ENCODE measurements around the gene BLTP2. TPM values are rescaled to one million over a fixed set of nuclear protein-coding genes. Genes with fewer than 3 reads are reported as not detected.
A peak's percentile ranks its signal among the peaks of the same experiment; 100 is the strongest.

BLTP2 gene
- total and polyA plus RNA-seq, 10 of the 15 experiments (the other 5 are each of a cell fraction or from before 2014, with no cell fraction given), result 14.2 to 151 (median 78.1) TPM

GRCh38 chr17:28657756-28658155 is 12.8 kb upstream of the BLTP2 start (continued):
- TF ChIP-seq BCL11A (IDR thresholded peaks at IDR 0.05; ENCODE audit: low read depth, low read length) (no peak), SP1 (IDR thresholded peaks at IDR 0.05; ENCODE audit: low read depth, low read length) (no peak), ZNF217 (IDR thresholded peaks at IDR 0.05) (no peak)

DNA sequence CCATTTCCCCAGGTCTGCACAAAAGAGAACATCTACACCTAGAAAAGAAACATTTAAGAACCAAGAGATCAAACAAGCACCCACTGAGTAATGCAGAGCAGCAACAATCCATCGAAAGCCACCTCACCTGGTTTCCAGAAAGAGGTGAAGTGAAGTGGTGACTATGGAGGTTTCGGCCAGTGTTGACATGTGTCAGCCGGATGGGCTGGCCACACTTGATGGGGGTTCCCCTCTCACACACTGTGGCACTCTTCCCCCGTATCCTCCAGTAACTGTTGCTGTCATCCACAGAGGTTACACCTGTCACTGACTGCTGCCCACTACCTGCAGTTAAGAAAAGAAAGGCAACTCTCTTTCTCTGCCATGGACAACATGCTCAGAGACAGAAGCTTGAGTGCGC is 10.2 kb upstream of the BLTP2 start:
- Histone ChIP-seq H3K27me3 (replicated peaks in 1 of 2; ENCODE audit: control insufficient read depth in 2 of 2, insufficient read depth in 2 of 2, low read length in 1 of 2) (no peaks in the 10 kb centered on the region), H3K79me2 (ENCODE audit: control insufficient read depth, insufficient read depth, low read length) (peaks cover 2% of the 10 kb centered on the region), H3K4me2 (ENCODE audit: control insufficient read depth, insufficient read depth) (no peak overlapping the region), H3K9me3 (replicated peaks; ENCODE audit: control insufficient read depth, insufficient read depth, low read length) (no peaks in the 10 kb centered on the region), H3K9ac (ENCODE audit: control insufficient read depth, insufficient read depth, low read length) (no peak overlapping the region), H3K4me3 (no peak overlapping the region), H3K27ac (ENCODE audit: control insufficient read depth, insufficient read depth) (no peak overlapping the region), H3K4me1 (ENCODE audit: control insufficient read depth, insufficient read depth, low read length) (no peaks in the 10 kb centered on the region), H2AFZ (ENCODE audit: control insufficient read depth, low read depth, low read length) (no peak overlapping the region), H4K20me1 (ENCODE audit: control insufficient read depth, insufficient read depth) (no peaks in the 10 kb centered on the region), H3K36me3 (ENCODE audit: control insufficient read depth in 2 of 2, insufficient read depth in 2 of 2, low read length in 1 of 2) (peaks cover 2 to 4% of the 10 kb centered on the region in 2 experiments; a peak in 3 of 4 replicates)
- POLR2A ChIA-PET, result no interaction called here
- RAD21 ChIA-PET (ENCODE audit: unreplicated experiment), result no interaction called here
- WGBS (ENCODE audit: insufficient coverage, insufficient replicate concordance, low lambda C conversion rate, missing lambda C conversion rate), result 76% methylated on average over 5 of the region's 5 CpGs
- in situ Hi-C loops (cut with MboI), result no loop called here
- intact Hi-C loops (cut with micrococcal nuclease; ENCODE audit: unreplicated experiment), result no loop called here
- 0 out of 3 replicates have a peak, but pooled peaks have one; percentile 37 for ATAC-seq
- SMC1A ChIA-PET (ENCODE audit: uncharacterized antibody, unreplicated experiment), result interaction anchor here (1.5 kb wide), 1 partner anchor 8 kb away, joined by 4 read pairs; no protein-coding TSS in a partner anchor
- CTCF ChIA-PET, result interaction anchor here (0.9 kb wide), 1 partner anchor 8 kb away, joined by 3 read pairs; no protein-coding TSS in a partner anchor
- BruUV-seq (replicated peaks), result no TSS peak
- no peak for DNase-seq (ENCODE audit: low read depth, low spot score)
- TF ChIP-seq HDAC2 (IDR thresholded peaks at IDR 0.05) (no peak), POU2F2 (IDR thresholded peaks at IDR 0.05; ENCODE audit: borderline replicate concordance, low read depth, low read length) (0 out of 3 replicates have a peak, but pooled peaks have one; percentile 8)
- FAIRE-seq, result no peak

DNA sequence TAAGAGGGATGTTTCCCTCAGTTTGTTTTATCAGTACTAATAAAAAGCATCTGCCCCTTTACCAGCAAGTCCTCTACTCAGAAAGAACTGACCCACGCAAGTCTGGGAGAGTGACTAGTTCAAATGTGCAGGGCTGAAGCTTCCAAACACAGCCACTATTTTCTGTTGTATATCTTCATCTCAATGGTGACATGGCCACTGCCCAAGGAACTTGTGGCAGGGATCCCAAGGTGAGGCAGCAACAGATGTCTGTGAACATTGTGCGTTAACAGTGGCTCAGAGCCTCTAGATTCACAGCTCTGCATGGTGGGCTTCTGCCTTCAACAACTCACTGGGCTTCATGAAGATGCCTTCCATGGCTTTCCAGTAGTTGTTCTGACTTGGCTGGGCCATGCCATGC is 3.7 kb upstream of the BLTP2 start:
- Histone ChIP-seq H2AFZ (ENCODE audit: control insufficient read depth, low read depth, low read length) (no peak overlapping the region), H3K4me2 (ENCODE audit: control insufficient read depth, insufficient read depth) (no peak overlapping the region), H3K9ac (ENCODE audit: control insufficient read depth, insufficient read depth, low read length) (no peak overlapping the region), H3K27me3 (replicated peaks in 1 of 2; ENCODE audit: control insufficient read depth in 2 of 2, insufficient read depth in 2 of 2, low read length in 1 of 2) (no peaks in the 10 kb centered on the region), H3K27ac (ENCODE audit: control insufficient read depth, insufficient read depth) (no peak overlapping the region), H3K79me2 (ENCODE audit: control insufficient read depth, insufficient read depth, low read length) (peaks cover 11% of the 10 kb centered on the region), H3K9me3 (replicated peaks; ENCODE audit: control insufficient read depth, insufficient read depth, low read length) (no peaks in the 10 kb centered on the region), H3K4me3 (no peak overlapping the region), H3K4me1 (ENCODE audit: control insufficient read depth, insufficient read depth, low read length) (peaks cover 14% of the 10 kb centered on the region), H3K36me3 (ENCODE audit: control insufficient read depth in 2 of 2, insufficient read depth in 2 of 2, low read length in 1 of 2) (peaks cover 0 to 2% of the 10 kb centered on the region in 2 experiments; a peak in 2 of 4 replicates), H4K20me1 (ENCODE audit: control insufficient read depth, insufficient read depth) (no peaks in the 10 kb centered on the region)
- intact Hi-C loops (cut with micrococcal nuclease; ENCODE audit: unreplicated experiment), result no loop called here
- no peak for TF ChIP-seq CBFB (IDR thresholded peaks at IDR 0.05; ENCODE audit: low read depth)
- TF ChIP-seq, protein P1, sequence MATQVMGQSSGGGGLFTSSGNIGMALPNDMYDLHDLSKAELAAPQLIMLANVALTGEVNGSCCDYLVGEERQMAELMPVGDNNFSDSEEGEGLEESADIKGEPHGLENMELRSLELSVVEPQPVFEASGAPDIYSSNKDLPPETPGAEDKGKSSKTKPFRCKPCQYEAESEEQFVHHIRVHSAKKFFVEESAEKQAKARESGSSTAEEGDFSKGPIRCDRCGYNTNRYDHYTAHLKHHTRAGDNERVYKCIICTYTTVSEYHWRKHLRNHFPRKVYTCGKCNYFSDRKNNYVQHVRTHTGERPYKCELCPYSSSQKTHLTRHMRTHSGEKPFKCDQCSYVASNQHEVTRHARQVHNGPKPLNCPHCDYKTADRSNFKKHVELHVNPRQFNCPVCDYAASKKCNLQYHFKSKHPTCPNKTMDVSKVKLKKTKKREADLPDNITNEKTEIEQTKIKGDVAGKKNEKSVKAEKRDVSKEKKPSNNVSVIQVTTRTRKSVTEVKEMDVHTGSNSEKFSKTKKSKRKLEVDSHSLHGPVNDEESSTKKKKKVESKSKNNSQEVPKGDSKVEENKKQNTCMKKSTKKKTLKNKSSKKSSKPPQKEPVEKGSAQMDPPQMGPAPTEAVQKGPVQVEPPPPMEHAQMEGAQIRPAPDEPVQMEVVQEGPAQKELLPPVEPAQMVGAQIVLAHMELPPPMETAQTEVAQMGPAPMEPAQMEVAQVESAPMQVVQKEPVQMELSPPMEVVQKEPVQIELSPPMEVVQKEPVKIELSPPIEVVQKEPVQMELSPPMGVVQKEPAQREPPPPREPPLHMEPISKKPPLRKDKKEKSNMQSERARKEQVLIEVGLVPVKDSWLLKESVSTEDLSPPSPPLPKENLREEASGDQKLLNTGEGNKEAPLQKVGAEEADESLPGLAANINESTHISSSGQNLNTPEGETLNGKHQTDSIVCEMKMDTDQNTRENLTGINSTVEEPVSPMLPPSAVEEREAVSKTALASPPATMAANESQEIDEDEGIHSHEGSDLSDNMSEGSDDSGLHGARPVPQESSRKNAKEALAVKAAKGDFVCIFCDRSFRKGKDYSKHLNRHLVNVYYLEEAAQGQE (IDR thresholded peaks at IDR 0.05; ENCODE audit: low read depth, low read length), result no peak
- no peak for TF ChIP-seq HDGF (IDR thresholded peaks at IDR 0.05)
- TF ChIP-seq RFX5 (IDR thresholded peaks at IDR 0.05; ENCODE audit: low read depth, low read length), result no peak
- no peak for TF ChIP-seq SIN3A (IDR thresholded peaks at IDR 0.05; ENCODE audit: low read depth, low read length)
- TF ChIP-seq JUND (IDR thresholded peaks at IDR 0.05; ENCODE audit: low read depth, low read length), result no peak
- in situ Hi-C loops (cut with MboI), result no loop called here
- WGBS (ENCODE audit: insufficient coverage, insufficient replicate concordance, low lambda C conversion rate, missing lambda C conversion rate), result 97% methylated on average over 2 of the region's 2 CpGs
- no TSS peak for BruUV-seq (replicated peaks)
- ChIA-PET POLR2A (interaction anchor here (0.8 to 1.0 kb wide), 3 partner anchors 19 to 71 kb away, joined by 3 to 5 read pairs (median 3); partner anchors contain the start of gene RPL23A), CTCF (interaction anchor here (0.7 to 7.5 kb wide), 10 partner anchors 13 to 268 kb away, joined by 3 to 84 read pairs (median 4); partner anchors contain the start of genes PROCA1, SDF2 and SUPT6H), RAD21 (ENCODE audit: unreplicated experiment) (interaction anchor here (1.2 to 2.4 kb wide), 2 partner anchors 72 to 78 kb away, joined by 3 to 6 read pairs; no protein-coding TSS in a partner anchor), SMC1A (ENCODE audit: uncharacterized antibody, unreplicated experiment) (interaction anchor here (1.2 to 4.2 kb wide), 4 partner anchors 20 to 78 kb away, joined by 3 to 22 read pairs (median 3); partner anchors contain the start of gene TLCD1)
- ATAC-seq (no peak), DNase-seq (ENCODE audit: low read depth, low spot score) (no peak), FAIRE-seq (no peak)
